Activated T-cell treated with anti-CD3 and anti-CD28 coated beads, Interleukin-2, amount 50 U/mL, for 72 hours (primary cell): Measurements from ENCODE around the gene CITED2. TPM values are rescaled to one million over a fixed set of nuclear protein-coding genes. Genes with fewer than 3 reads are reported as not detected.

Experiments
- ATAC-seq, 2 donors: fragments of 150-1000 bp; cut with Tn5 transposase; replicated peaks in 1 of 2; 2 replicates each; pipeline ENCODE4 v1.10.0; 2021; ENCODE audit warnings: moderate library complexity in 2 of 2, mild to moderate bottlenecking in 1 of 2
- DNase-seq, 2 donors: peaks; one replicate each; pipeline ENCODE4 v3.0.0; 2021 to 2022; ENCODE audit warnings: mixed read lengths in 1 of 2
- H3K27ac Mint-ChIP-seq: one replicate; pipeline ENCODE4 v1.8.0; 2022; ENCODE audit warnings: mild to moderate bottlenecking, moderate library complexity, mixed read lengths
- H3K27me3 Mint-ChIP-seq: one replicate; pipeline ENCODE4 v1.8.0; 2022; ENCODE audit warnings: low read depth, mixed read lengths
- H3K36me3 Mint-ChIP-seq, 2 donors: one replicate each; pipeline ENCODE4 v1.8.0; 2022; ENCODE audit warnings: mixed read lengths in 2 of 2, mild to moderate bottlenecking in 1 of 2; ENCODE audit not compliant: insufficient read depth in 2 of 2
- H3K4me1 Mint-ChIP-seq: one replicate; pipeline ENCODE4 v1.8.0; 2022; ENCODE audit warnings: low read depth, mixed read lengths
- H3K4me3 Mint-ChIP-seq, 2 donors: one replicate each; pipeline ENCODE4 v1.8.0; 2022; ENCODE audit warnings: mild to moderate bottlenecking in 2 of 2, mixed read lengths in 2 of 2, moderate library complexity in 2 of 2
- H3K9me3 Mint-ChIP-seq, 2 donors: one replicate each; pipeline ENCODE4 v1.8.0; 2022; ENCODE audit warnings: mixed read lengths in 2 of 2
- total RNA-seq, 2 donors: library from RNA; stranded (reverse); gene quantifications; one replicate each; pipeline ENCODE4 v1.2.3, GENCODE V29; 2022

The CITED2 gene
- total RNA-seq, 2 donors from 2014 or later, result 26.0 to 73.0 TPM

GRCh38 chr6:139346392-139346791 lies 28.1 kb downstream of the CITED2 start:
- Mint-ChIP-seq H3K4me1 (peaks cover 28% of the 10 kb centered on the region), H3K36me3 (peaks cover 2 to 5% of the 10 kb centered on the region in 2 donors), H3K4me3 (no peak overlapping the region), H3K9me3 (peaks cover 0 to 2% of the 10 kb centered on the region in 2 donors), H3K27me3 (no peaks in the 10 kb centered on the region), H3K27ac (no peak overlapping the region)
- ATAC-seq, result no peak
- DNase-seq, result no peak

- ATAC-seq (no peak), DNase-seq (no peak)
- H3K4me1 Mint-ChIP-seq, result peaks cover 28% of the 10 kb centered on the region
- no peak overlapping the region for H3K27ac Mint-ChIP-seq
- H3K9me3 Mint-ChIP-seq, result peaks cover 0 to 2% of the 10 kb centered on the region in 2 donors
- H3K36me3 Mint-ChIP-seq, result peaks cover 2 to 5% of the 10 kb centered on the region in 2 donors
- H3K4me3 Mint-ChIP-seq, result no peak overlapping the region
- no peaks in the 10 kb centered on the region for H3K27me3 Mint-ChIP-seq
Observed at GRCh38 chr6:139344186-139344963, 30.1 kb downstream of the CITED2 start.

- peak overlapping the region; percentile 52 for H3K27ac Mint-ChIP-seq
- H3K36me3 Mint-ChIP-seq, result peaks cover 2 to 5% of the 10 kb centered on the region in 2 donors
- DNase-seq (no peak), ATAC-seq (no peak)
- peaks cover 28% of the 10 kb centered on the region for H3K4me1 Mint-ChIP-seq
- no peaks in the 10 kb centered on the region for H3K27me3 Mint-ChIP-seq
- H3K9me3 Mint-ChIP-seq, result no peaks in the 10 kb centered on the region
- H3K4me3 Mint-ChIP-seq, result peak overlapping the region in 1 of 2 donors; percentile 19
Observed at GRCh38 chr6:139343052-139343750, 31.2 kb downstream of the CITED2 start.

GRCh38 chr6:139341060-139341459 lies 33.4 kb downstream of the CITED2 start:
- no peak for ATAC-seq
- Mint-ChIP-seq H3K4me1 (peaks cover 28% of the 10 kb centered on the region), H3K27ac (no peak overlapping the region)

GRCh38 chr6:139338795-139339194 lies 35.7 kb downstream of the CITED2 start:
- no peaks in the 10 kb centered on the region for H3K27me3 Mint-ChIP-seq
- ATAC-seq (no peak), DNase-seq (no peak)
- H3K9me3 Mint-ChIP-seq, result no peaks in the 10 kb centered on the region
- peaks cover 0 to 3% of the 10 kb centered on the region in 2 donors for H3K36me3 Mint-ChIP-seq
- H3K4me3 Mint-ChIP-seq, result no peak overlapping the region
- peaks cover 14% of the 10 kb centered on the region for H3K4me1 Mint-ChIP-seq
- no peak overlapping the region for H3K27ac Mint-ChIP-seq

More at GRCh38 chr6:139341060-139341459, 33.4 kb downstream of the CITED2 start:
- H3K9me3 Mint-ChIP-seq, result no peaks in the 10 kb centered on the region
- no peak for DNase-seq
- peaks cover 0 to 3% of the 10 kb centered on the region in 2 donors for H3K36me3 Mint-ChIP-seq
- H3K4me3 Mint-ChIP-seq, result no peak overlapping the region
- H3K27me3 Mint-ChIP-seq, result no peaks in the 10 kb centered on the region

- Mint-ChIP-seq H3K27me3 (no peaks in the 10 kb centered on the region), H3K9me3 (no peaks in the 10 kb centered on the region)
- no peak for ATAC-seq
Observed at GRCh38 chr6:139337830-139338229, 36.6 kb downstream of the CITED2 start.

GRCh38 chr6:139337001-139337400 lies 37.4 kb downstream of the CITED2 start:
- no peaks in the 10 kb centered on the region for H3K4me1 Mint-ChIP-seq
- no peak overlapping the region for H3K4me3 Mint-ChIP-seq
- no peak for DNase-seq
- no peak for ATAC-seq
- no peaks in the 10 kb centered on the region for H3K36me3 Mint-ChIP-seq
- H3K9me3 Mint-ChIP-seq, result no peaks in the 10 kb centered on the region
- no peak overlapping the region for H3K27ac Mint-ChIP-seq
- no peaks in the 10 kb centered on the region for H3K27me3 Mint-ChIP-seq

More at GRCh38 chr6:139337830-139338229, 36.6 kb downstream of the CITED2 start:
- Mint-ChIP-seq H3K4me1 (peaks cover 4% of the 10 kb centered on the region), H3K4me3 (no peak overlapping the region), H3K36me3 (peaks cover 0 to 3% of the 10 kb centered on the region in 2 donors), H3K27ac (no peak overlapping the region)
- no peak for DNase-seq

- Mint-ChIP-seq H3K27me3 (no peaks in the 10 kb centered on the region), H3K36me3 (no peaks in the 10 kb centered on the region), H3K9me3 (no peaks in the 10 kb centered on the region), H3K4me1 (no peaks in the 10 kb centered on the region), H3K27ac (no peak overlapping the region), H3K4me3 (no peak overlapping the region)
- DNase-seq (no peak), ATAC-seq (no peak)
Observed at GRCh38 chr6:139336488-139336887, 38.0 kb downstream of the CITED2 start.

- Mint-ChIP-seq H3K27ac (no peak overlapping the region), H3K4me1 (no peaks in the 10 kb centered on the region)
- no peak for ATAC-seq
Observed at GRCh38 chr6:139335447-139336210, 38.8 kb downstream of the CITED2 start.

GRCh38 chr6:139334806-139335446 lies 39.5 kb downstream of the CITED2 start:
- Mint-ChIP-seq H3K4me3 (no peak overlapping the region), H3K4me1 (no peaks in the 10 kb centered on the region), H3K9me3 (no peaks in the 10 kb centered on the region), H3K27me3 (no peaks in the 10 kb centered on the region), H3K36me3 (no peaks in the 10 kb centered on the region), H3K27ac (no peak overlapping the region)
- ATAC-seq (no peak), DNase-seq (no peak)

More at GRCh38 chr6:139335447-139336210, 38.8 kb downstream of the CITED2 start:
- Mint-ChIP-seq H3K4me3 (no peak overlapping the region), H3K27me3 (no peaks in the 10 kb centered on the region), H3K9me3 (no peaks in the 10 kb centered on the region), H3K36me3 (no peaks in the 10 kb centered on the region)
- DNase-seq, result no peak

GRCh38 chr6:139330826-139331500 lies 43.5 kb downstream of the CITED2 start:
- no peak for ATAC-seq
- Mint-ChIP-seq H3K4me1 (no peaks in the 10 kb centered on the region), H3K27ac (no peak overlapping the region)

GRCh38 chr6:139330306-139330705 lies 44.1 kb downstream of the CITED2 start:
- no peak overlapping the region for H3K4me3 Mint-ChIP-seq
- no peaks in the 10 kb centered on the region for H3K4me1 Mint-ChIP-seq
- no peak overlapping the region for H3K27ac Mint-ChIP-seq
- peaks cover 0 to 2% of the 10 kb centered on the region in 2 donors for H3K9me3 Mint-ChIP-seq
- DNase-seq (no peak), ATAC-seq (no peak)
- no peaks in the 10 kb centered on the region for H3K36me3 Mint-ChIP-seq
- H3K27me3 Mint-ChIP-seq, result no peaks in the 10 kb centered on the region

More at GRCh38 chr6:139330826-139331500, 43.5 kb downstream of the CITED2 start:
- no peak for DNase-seq
- H3K9me3 Mint-ChIP-seq, result peaks cover 0 to 2% of the 10 kb centered on the region in 2 donors
- no peaks in the 10 kb centered on the region for H3K27me3 Mint-ChIP-seq
- H3K4me3 Mint-ChIP-seq, result no peak overlapping the region
- H3K36me3 Mint-ChIP-seq, result no peaks in the 10 kb centered on the region
